LNCAP (cell line): Measurements from ENCODE around the gene CLINT1.
A peak's percentile ranks its signal among the peaks of the same experiment; 100 is the strongest.

ENCODE experiments used
- TF ChIP-seq, protein P1 (sequence below): fragments of 450-650 bp; IDR thresholded peaks from 2 replicates; pipeline ENCODE4 v1.5.1; 2017; ENCODE audit warnings: mild to moderate bottlenecking

Gene CLINT1

DNA sequence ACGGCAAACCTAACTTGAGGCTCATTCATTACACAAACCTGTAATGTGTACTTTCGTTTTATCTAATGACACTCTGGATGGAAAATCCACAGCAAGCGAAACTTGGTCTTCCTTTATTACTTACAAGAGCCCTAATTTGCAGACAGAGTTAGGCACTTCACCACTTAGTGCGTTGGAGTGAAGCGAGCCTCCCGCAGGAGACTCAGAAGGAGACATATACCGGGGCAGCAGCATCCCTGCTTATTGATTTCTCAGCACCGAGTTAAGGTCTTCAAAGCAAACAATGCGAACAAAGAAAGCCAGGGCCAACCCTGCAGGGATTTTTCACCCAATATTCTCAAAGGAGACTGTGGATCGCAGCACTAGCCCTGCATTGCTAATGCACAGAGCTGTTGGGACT is 86.8 kb downstream of the CLINT1 start:
- TF ChIP-seq, protein P1, sequence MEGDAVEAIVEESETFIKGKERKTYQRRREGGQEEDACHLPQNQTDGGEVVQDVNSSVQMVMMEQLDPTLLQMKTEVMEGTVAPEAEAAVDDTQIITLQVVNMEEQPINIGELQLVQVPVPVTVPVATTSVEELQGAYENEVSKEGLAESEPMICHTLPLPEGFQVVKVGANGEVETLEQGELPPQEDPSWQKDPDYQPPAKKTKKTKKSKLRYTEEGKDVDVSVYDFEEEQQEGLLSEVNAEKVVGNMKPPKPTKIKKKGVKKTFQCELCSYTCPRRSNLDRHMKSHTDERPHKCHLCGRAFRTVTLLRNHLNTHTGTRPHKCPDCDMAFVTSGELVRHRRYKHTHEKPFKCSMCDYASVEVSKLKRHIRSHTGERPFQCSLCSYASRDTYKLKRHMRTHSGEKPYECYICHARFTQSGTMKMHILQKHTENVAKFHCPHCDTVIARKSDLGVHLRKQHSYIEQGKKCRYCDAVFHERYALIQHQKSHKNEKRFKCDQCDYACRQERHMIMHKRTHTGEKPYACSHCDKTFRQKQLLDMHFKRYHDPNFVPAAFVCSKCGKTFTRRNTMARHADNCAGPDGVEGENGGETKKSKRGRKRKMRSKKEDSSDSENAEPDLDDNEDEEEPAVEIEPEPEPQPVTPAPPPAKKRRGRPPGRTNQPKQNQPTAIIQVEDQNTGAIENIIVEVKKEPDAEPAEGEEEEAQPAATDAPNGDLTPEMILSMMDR = no peak

DNA sequence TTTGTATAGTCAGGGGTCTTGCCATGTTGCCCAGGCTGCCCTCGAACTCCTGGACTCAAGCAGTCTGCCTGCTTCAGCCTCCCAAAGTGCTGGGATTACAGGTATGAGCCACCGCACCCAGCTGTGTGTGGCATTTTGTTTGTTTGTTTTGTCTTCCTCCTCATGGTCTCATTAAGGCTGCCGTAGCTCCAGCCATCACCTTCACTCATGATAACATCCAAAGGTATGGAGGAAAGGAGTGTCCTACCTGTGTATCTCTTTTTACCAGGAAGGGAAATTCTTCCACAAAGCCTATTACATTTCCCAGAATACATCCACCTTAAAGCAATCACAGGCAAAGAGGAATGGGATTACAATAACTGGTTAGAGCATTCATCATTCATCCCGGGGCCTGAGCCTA is 88.3 kb downstream of the CLINT1 start:
- TF ChIP-seq, protein P1 = no peak

DNA sequence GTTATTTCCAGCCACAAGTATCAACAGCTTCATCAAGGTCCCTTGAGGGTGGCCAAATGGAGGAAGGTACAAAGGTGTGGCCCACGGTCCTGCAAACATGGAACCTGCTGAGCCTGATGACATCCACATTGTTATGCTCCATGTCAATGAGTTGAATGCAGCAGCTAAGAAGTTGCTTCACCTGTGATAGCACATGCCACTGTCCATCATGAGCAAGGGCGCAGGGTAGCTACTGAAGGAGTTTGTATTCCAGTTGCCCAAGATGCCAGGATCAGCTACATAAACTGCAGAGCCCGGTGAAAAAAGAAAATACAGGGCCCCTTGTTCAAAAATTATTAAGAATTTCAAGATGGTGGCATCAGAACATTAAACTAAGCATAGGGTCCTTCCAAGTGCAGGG is 91.3 kb downstream of the CLINT1 start:
- TF ChIP-seq, protein P1 = no peak

DNA sequence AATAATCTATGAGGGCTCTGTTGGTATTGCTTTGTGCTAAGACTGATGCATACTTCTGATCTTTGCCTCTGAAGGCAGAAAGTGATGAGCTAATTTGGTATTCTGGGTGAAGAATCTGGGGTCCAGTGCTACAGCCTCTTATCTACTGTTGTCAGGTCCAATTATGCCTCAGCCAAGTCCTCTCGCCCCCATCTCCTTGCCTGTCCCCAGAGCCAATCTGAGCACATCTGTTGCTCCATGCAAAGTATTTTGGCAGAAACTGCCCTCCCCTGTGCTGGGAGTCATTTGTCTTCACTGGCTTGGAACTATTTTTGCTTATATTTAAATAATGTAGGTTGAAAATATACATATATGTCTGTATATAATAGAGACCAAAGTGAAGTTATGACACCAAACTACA is 92.0 kb downstream of the CLINT1 start:
- TF ChIP-seq, protein P1 = no peak

DNA sequence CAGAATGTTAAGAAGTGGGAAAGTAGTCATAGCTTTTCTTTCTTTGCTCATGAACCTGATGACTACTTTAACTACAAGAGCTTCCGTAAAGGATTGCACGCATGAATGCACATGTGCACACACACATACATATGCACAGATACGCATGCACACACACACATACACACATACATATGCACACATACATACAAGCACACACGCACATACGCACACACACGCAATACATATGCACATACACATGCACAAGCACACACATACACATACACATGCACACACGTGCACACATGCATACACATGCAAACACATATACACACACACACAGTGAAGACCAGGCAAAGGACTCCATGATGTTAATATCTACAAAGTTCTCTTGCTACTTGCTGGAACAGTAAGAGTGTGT is 92.5 kb downstream of the CLINT1 start:
- TF ChIP-seq, protein P1 = no peak

DNA sequence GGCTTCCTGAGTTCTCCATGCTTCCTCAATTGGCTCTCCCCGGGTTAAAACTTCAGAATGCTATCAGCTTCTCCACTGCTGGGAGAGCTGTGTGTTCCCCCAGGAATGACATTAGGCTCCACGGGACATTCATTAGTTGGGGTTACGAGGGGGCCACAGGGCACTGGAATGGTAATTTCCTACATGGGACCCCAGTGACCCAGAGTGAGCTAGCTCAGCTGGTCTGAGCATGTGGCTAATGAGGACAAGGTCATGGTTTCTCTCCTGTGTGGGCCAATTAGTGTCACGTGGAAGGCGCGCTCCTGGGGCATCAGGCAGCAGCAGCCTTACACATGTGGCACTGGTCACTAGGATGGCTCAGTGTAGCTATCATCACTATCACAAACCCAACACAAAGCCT is 94.4 kb downstream of the CLINT1 start:
- TF ChIP-seq, protein P1 = no peak

DNA sequence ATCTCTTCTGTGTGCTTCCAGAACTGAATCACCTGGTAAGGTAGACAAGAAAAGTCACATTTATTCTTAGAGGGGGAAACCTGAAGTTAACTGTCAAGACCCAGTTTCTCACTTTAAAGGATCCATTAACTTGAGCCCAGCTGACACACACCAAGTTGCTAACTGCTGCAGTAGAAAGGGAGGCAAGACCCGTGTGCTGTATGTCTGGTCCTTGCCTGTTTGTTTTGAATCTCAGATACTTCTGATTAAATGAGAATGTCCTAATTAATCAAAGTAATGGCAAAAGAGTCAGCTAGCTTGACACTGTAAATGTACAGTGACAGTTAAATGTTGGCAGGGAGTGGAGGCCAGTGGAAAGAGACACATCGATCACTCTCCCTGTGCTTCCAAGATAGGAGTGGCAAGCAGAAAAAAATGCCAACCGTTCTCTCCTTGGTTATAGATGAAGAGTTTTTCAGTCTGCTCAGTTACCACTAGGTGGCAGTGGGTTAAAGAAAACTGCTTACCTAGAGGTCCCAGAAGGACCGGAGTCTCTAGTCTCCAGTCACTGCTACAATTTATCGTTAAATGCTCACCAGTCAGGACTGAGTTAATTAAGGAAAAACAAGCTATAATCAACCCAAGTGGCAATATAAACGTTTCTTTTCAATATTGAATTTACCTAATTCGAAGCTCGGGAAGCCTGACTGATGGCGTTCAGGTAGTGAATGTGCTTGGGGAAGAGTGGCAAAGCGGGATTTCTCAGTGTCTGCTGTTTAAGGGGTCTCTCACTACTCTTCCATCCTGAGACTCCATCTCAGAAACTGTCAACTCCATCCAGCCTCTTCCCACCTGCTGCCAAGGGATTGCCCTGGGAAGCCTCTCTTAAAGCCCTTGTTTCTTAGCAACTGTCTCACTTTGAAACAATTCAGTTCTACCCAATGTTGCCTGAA is 97.0 kb downstream of the CLINT1 start:
- TF ChIP-seq, protein P1 = peak; percentile 80
